NCI-H774 (cell line): ENCODE results near the gene CLTCL1.
"Not testable (repeated sequence)": the region's sequence is repeated elsewhere in the genome, so short reads cannot be mapped to it uniquely, and the experiment has no call there.

ENCODE experiments used
- DNase-seq: peaks from one replicate; lab custom pipeline; 2025; lab: John Stamatoyannopoulos, UW

Gene CLTCL1

GRCh38 chr22:19175602-19176174 is 115.8 kb downstream of the CLTCL1 start:
- no peak for DNase-seq

DNA sequence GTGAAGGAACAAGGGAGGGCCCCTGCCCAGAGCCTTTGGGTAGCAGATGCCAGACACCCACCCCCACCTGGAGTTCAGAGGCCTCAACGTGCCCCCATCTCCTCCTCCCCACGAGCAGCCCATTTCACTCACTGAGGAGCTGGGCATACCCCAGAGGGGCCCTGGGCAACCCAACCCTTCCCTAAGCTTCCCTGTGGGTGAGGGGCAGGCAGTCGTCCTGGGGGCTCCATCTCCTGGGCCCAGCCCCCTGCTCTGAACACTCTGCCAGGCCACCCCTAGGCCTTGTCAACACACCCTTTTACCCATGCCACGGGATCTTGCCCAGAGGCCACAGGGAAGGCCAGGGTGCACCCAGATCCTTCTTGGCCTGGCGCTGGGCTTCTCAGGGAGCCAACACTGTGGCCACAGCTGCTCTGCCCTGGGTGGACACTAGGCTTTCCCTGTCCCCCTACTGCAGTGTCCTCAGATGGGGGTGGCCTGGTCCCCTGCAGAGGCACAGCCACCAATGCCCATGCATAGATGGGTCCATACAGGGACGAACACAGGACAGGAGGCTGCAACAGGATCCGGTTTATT is 116.4 kb downstream of the CLTCL1 start:
- no peak for DNase-seq

DNA sequence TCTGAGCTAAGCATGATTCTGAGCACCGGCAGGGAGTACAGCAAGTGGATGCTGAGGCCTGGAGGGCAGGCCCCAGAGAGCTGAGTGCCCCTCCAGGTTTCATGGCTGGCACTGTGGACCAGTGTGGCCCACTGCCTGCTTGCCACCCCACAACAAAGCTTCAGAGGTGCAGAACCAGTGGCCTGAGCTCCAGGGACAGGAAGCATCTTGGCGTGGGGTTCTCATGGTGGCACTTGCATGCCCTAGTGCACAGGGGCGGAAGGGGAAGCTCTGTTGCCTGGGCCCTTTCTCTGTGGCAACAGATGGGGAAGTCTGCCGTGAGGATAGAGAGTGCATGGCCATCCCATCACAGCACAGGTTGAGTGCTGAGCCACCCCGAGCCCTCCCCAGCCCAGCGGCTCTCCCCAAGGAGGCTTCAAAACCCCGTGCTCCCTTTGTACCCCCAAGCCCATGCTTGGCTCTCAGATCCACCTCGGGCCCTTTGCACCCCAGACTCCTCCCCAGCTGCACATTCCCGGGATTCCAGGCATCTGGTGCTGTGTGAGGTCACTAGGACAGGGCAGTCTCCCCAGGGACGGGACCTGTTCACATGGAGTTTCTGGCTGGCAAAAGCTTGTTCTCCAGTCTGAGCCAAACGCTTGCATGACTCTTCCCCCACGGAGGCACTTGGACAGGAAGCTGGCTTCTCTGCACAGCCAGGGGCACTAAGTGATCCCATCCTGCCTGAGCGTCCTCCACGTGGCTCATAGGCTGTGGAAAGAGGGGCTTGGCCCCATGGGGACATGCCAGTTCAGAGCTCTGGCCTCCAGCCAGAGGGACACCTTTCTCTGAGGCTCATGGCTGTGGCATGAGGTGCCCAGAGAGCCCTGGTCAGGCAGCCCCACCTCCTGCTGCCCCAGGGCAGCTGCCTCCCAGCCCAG is 117.2 kb downstream of the CLTCL1 start:
- DNase-seq = no peak

GRCh38 chr22:19173047-19174035 is 118.2 kb downstream of the CLTCL1 start:
- no peak for DNase-seq

DNA sequence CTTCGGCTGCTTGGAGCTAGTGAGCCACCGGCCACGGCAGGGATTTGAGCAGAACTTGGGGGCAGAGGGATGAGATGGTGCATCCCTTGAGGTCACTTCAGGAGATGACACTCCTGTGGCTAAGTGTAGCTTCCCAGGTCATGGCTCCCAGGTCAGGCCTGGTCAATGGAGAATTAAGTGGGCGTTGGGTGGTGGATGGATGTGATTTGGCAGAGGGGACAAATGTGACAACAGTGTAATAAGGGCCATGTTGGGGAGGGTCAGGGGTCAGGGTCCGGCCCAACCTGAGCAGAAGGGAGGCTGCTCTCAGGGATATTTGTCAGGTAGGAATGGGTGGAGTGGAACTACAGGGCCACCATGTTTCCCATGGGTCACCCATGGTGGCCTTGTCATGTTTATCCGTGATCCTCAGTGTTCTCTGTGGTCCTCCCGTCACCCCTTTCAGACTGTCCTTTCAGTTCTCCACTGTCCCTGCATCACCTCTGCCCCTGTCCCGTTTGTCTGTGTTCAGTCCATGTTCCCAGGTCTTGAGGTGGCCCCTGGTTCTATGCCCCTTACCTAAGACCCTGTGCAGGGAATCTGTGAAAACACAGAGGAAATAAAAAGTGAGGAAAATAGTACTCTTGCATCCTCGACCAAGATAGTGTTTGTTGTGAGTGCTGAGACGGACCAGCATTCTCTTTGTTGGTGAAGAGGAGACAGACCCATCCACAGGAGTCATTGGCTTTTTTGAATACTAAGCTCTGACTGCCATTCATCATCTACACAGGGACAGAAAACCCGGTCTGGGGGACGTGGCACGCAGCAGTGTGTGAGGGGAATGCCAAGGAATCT is 119.1 kb downstream of the CLTCL1 start:
- no peak for DNase-seq

DNA sequence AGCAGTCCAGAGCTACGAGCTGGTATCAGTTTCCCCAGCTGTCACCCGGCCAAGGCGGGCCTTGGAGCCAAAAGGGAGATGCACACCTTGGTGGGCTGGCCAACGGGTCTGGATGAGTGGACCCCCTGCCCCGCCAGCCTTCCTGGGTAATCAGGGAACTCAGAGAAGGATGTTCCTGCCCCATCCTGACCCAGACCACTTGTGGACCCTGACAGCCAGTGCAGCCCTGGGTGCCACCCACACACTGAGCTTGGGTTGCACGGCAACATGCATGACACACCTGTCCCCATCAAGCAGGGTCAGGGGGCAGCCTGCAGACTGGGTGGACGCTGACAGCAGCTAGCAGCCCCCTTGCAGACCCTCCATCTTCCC is 121.6 kb downstream of the CLTCL1 start:
- DNase-seq = no peak

- no peak for DNase-seq
These were observed 122.2 kb downstream of the CLTCL1 start for GRCh38 chr22:19169002-19169946.

DNA sequence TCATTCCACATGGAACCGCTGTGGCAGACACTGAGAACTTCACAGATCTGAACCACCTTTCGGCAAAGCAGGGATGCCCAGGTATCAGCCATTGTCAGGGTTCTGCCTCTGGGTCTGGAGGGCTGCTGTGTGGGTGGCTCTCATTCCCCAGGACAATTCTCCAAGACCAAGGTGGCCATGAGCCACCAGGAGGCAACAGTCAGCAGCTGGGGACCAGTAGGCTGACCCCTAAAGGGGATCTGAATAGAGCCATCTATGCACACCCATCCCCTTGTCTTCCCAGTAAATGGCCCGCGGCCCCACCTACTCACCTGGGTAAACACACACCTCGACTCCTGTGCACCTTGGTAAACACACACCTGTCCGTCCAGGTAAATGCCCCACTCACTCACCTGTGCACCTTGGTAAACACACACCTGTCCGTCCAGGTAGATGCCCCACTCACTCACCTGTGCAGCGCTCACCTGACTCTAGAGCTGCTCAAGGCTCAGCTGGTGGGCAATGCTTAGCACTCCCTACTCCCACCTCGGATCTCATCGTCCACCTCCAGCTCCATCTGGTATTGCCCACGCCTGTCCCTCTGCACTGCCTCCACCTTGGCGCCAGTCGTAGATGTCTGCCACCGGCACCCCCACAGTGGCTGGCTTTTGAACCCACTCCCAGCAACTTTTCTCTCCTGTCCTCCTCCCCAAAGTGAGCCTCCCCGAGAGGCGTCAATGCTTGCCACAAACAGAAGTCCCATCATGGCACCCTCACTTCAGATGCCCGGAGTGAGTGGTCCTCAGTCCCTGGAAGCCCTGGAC is 123.2 kb downstream of the CLTCL1 start:
- DNase-seq = no peak

- DNase-seq = no peak
These were observed 124.2 kb downstream of the CLTCL1 start for GRCh38 chr22:19167106-19167869.

DNA sequence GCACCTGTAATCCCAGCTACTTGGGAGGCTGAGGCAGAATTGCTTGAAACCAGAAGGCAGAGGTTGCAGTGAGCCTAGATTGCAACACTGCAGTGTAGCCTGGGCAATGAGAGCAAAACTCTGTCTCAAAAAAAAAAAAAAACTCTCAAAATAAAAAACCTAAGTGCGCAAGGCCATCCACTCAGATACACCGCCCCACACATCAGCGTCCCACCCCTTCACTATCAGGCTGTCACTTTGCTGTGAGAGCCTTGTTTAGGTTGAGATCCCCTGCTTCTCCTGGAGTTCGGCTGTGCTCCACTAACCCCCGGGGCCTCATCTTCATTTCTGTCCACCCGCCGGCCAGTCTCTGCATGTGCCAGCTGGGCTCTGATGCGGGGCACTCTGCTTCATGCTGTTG is 125.1 kb downstream of the CLTCL1 start:
- no peak for DNase-seq

- DNase-seq = no peak
These were observed 127.1 kb downstream of the CLTCL1 start for GRCh38 chr22:19164425-19164824.

DNA sequence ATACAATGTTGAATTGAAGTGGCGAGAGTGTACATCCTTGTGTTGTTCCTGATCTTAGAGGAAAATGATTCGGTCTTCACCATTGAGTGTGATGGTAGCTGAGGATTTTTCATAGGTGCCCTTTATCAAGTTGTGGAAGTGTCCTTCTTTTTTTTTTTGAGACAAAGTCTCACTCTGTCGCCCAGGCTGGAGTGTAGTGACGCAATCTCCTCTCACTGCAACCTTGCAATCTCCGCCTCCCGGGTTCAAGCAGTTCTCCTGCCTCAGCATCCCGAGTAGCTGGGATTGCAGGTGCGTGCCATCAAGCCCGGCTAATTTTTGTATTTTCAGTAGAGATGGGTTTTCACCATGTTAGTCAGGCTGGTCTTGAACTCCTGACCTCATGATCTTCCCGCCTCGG is 132.9 kb downstream of the CLTCL1 start:
- not testable (repeated sequence) for DNase-seq

DNA sequence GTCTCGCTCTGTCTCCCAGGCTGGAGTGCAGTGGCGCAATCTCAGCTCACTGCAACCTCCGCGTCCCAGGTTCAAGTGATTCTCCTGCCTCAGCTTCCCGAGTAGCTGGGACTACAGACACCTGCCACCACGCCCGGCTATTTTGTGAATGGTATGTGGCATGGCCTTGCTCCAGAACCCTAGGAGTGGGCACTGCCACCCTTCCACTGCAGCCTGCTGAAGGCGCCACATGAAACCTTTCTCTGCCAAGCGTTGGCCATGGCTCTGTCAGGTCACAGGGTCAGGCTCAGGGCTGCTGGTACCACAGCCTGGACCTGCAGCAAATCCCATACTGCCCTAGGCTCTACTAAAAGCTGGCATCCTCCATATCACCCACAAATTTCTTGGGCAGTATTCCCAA is 135.4 kb downstream of the CLTCL1 start:
- DNase-seq = not testable (repeated sequence)

DNA sequence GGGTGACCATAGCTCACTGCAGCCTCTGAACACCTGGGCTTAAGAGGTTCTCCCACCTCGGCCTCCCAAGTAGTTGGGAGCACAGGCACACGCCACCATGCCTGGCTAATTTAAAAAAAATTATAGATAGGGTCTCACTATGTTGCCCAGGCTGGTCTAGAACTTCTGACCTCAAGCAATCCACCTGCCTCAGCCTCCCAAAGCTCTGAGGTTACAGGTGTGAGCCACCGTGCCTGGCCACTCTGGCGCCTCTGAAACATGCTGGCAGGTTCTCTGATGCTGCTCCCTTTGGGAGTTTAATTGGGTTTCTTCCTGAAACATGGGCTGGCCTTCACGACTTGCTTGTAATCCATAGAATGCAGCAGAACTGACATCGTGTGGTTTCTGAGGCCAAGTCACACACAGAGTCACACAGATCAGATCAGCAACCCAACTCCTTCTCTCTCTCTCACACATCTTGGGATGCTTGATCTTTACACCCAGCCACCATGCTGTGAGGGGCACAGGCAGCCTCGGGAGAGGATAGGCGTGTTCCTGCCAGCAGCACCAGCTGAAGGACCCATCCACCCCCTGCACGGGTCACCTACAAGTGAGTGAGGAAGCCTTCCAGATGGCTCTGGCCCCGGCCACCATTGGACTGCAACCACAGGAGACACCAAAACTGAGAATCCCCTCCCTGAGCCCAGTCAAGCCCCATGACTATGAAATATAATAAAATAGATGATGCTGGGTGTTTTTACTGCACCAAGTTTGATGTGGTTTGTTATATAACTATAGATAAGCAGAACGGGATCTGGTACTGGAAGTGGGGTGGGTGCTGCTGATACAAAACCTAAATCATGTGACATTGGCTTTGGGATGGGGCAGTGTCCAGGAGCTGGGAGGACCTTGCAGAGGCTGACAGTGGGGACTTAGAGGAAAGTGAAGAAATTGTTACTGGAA is 138.3 kb downstream of the CLTCL1 start:
- no peak for DNase-seq

DNA sequence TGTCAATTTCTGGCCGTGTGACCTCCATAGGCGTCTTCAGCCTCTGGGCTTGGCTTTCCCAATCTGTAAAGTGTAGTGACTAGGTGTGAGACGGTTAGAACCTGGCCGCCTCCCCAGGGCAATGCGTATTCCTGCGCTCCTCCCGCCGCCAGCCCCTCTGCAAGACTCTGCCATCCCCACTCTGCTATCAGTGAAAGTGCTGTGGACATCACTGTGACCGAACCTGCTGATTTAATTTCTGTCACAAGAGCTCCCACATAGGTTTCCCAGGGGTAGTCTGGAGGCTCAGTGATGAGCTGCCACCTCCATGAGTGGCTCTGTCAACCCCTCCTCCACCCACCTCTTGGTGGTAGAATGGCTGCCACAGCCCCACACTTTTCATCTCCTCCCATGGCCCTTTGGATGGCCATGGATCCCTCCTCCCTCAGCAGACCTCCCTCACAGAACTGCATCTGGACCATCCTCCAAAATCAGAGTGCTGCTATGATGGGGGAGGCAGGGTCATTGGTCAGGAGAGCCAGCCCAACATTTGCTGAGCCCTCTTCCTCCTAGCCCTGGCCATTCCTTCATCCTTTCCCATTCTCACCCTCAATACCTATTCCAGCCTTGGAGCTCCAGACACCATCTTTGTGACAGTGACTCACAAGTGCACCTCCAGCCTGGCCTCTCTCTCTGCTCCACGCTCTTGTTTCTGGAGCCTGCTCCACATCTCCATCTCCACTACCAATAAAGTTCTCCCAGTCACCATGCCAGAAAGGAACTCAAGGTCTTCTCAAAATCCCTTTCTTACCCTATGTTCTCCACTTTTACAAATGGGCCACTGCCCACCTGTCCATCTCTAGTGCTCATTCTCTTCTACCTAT is 140.0 kb downstream of the CLTCL1 start:
- no peak for DNase-seq
